Measurements from ENCODE around the gene AUTS2.

The AUTS2 gene

GRCh38 chr7:70376561-70377031 lies 778.3 kb downstream of the AUTS2 start:
- no peak for DNase-seq

DNA sequence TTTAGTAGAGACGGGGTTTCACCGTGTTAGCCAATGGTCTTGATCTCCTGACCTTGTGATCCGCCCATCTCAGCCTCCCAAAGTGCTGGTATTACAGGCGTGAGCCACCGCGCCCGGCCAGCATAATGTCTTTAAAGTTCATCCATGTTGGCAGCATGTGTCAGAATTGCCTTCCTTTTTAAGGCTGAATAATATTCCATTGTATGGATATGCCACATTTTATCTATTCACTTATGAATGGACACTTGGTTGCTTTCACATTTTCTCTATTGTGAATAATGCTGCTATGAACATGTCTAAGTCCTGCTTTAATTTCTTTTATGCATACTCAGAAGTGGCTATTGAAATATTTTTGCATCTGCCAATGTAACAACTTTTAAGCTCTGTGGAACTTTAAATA lies 779.7 kb downstream of the AUTS2 start:
- no peak for DNase-seq

- DNase-seq: no peak
Measured at GRCh38 chr7:70379210-70379609, 780.9 kb downstream of the AUTS2 start.

GRCh38 chr7:70380421-70381015 lies 782.2 kb downstream of the AUTS2 start:
- DNase-seq: no peak

GRCh38 chr7:70383066-70383782 lies 784.9 kb downstream of the AUTS2 start:
- DNase-seq: no peak

GRCh38 chr7:70384024-70384423 lies 785.7 kb downstream of the AUTS2 start:
- no peak for DNase-seq

DNA sequence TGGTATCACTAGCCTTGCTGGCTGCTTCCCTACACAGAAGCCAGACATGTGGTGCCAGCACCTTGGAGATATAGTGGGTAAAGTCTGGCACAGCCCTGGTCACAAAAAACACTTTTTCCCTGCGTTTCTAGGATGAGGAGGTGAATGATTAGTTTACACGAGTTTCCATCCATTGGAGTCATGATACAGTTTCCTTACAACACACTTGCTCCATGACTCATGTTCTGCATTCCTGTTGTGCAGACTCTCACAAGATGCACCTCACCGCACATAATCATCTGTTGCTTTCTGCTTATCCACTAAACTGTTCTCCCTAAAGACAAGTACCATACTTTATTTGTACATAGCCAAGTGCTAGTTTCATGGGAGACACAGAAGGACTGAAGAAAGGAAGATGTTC lies 786.6 kb downstream of the AUTS2 start:
- no peak for DNase-seq

GRCh38 chr7:70387217-70387616 lies 788.9 kb downstream of the AUTS2 start:
- no peak for DNase-seq

GRCh38 chr7:70389531-70390151 lies 791.4 kb downstream of the AUTS2 start:
- DNase-seq: no peak

- no peak for DNase-seq
Measured at GRCh38 chr7:70390251-70390650, 792.0 kb downstream of the AUTS2 start.

DNA sequence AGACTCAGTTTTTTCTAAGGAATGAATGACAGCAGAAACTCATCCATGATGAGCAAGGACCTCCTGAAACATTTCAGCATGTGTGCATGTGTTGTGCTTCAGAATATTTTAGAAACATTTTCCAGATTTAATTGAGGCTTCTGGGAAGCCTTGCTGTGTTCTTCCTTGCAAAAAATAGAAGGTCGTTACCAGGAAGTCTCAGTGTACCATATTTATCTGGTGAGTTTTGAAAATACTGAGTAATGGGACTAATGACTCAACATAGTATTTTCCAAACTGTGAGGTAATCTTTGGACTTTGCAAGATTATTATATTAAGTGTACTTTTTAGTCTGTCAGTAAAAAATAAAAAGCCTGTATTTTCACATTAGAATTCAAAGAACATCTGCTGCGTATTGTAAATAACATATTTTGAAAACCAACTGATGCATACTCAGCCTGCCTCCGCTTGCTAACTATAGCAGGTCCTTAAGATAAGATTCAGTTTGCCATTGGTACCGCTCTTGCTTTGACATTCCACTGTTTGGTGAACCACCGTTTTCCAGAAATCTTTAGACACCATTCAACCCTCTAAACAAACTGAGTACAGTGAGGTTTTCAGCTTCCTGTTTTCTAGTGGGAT lies 794.1 kb downstream of the AUTS2 start:
- DNase-seq: no peak

- no peak for DNase-seq
Measured at GRCh38 chr7:70392877-70393435, 794.7 kb downstream of the AUTS2 start.

GRCh38 chr7:70393956-70394355 lies 795.7 kb downstream of the AUTS2 start:
- DNase-seq: no peak

- no peak for DNase-seq
Measured at GRCh38 chr7:70400829-70401380, 802.6 kb downstream of the AUTS2 start.

DNA sequence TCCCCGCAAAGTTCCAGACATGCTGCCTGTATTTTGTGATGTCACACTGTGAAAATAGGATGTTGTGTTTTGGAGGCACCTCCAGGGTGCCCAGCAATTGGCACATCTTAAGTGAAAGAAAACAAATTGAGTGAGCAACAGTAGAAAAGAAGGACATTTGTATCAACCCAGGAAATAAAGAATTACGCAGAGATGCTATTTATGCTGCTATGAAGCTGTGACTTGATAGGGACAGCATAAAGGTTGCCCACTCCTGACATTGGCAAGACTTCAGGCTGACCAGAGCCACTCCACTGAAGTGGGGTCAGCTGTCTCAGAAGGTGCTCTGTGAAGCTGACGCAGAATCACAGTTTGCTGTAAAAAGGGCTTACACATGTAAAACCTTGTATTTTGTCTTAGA lies 803.8 kb downstream of the AUTS2 start:
- DNase-seq: no peak

- DNase-seq: no peak
Measured at GRCh38 chr7:70405241-70405640, 807.0 kb downstream of the AUTS2 start.

DNA sequence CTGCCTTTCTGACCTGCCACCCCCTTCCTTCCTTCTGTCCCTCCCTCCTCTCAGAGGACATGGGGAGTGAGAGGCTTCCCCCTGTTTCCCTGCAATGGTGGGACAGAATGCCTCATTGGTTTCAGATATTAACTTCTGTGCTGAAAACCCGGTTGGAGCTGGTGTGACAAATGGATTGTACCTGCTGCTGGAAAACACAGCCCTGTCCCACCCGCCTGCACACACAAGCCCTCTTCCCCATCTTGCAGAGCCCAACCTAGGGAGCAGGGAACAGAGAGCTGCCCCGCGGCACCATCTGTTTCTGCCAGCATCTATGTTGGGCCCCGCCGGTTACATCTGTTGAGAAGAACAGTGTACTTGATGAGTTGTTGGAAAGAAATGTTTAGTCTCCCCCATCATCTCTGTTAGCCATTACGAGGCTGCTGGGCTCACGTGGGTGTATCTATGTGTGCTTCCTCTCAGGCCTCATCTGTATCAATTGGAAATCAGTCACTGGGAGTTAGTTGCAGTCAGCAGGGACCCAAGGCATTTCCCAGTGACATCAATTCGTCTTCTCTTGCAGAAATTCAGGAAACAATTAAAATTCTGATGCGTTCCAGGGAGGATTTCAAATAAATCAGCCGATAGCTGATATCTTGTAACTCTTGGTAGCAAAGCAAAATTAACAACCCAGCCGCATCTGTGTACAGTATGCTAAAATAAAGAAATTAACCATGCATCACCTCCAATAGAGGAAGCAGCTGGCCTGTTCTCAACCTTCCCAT lies 808.1 kb downstream of the AUTS2 start:
- no peak for DNase-seq

- no peak for DNase-seq
Measured at GRCh38 chr7:70406950-70407209, 808.6 kb downstream of the AUTS2 start.

DNA sequence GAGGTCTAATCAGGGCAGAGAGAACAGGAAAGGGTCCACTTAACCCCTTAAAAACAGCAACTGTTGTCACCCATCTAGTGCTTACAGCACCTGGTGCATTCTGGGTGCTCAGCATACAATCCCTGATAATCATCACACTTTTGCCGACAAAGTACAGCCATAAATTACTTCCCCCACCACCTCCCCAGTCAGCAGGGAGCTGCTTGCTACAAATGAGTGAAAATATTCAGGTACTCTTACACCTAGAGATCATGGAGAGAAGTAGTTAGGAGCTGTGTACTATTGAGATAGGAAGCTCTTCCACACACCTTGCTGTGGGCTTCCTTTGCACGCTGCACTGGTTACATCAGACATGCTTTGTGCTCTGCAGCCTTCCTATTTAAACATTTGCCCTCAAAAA lies 810.2 kb downstream of the AUTS2 start:
- no peak for DNase-seq

DNA sequence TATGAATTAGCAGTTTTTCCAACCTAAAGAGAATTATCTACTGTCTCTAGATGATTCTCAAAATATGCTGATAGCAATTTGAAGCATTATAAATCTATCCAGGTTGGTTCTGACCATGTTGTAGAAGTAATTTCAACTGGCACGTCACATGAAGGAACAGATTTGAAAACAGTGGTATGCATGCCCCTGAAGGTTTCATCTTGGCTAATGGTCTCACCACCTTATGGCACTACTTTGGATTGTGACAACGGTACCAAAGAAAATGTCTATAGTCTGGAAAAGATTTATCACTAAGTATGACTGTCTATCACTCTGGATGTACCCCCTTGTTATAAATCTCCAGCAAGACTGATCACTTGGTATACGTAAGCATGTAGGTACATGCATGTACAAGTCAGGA lies 810.6 kb downstream of the AUTS2 start:
- no peak for DNase-seq

DNA sequence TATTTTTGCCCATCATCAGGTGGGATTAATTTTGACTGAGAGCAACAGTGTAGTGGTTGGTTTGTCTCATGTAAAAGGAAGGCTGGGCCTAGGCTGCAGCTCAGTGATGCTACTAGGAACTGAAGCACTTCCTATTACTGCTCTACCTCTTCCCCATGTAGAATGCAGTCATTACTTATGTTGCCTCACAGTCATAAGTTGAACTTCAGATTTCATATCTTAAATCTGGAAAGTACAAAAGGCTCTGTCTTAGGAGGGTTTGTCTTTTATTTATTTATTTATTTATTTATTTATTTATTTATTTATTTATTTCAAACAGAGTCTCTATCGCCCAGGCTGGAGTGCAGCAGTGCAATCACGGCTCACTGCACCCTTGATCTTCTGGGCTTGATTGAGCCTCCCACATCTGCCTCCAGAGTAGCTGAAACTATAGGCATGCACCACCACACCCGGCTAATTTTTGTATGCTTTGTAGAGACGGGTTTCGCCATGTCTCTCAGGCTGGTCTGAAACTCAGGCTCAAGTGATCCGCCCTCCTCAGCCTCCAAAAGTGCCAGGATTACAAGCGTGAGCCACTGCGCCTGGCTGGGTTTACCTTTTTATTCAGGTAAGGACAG lies 812.0 kb downstream of the AUTS2 start:
- no peak for DNase-seq

DNA sequence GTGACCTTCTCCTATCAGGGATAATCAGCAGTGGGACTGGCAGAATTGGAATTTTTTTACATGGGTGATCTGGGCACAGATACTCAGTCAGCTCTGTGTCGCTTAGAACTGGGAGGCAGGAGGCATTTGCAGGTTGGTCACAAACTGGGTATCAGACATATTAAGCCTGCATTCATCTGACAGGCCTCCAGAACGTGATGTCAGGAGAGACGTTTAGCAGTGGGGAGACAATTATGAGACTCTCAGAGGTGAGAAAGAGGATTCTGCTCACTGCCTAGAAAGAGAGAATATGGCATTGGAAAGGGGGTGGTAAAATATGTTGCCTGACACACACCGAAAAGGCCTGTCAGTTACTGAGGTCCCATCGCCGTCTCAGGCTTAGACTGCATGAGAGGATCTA lies 816.1 kb downstream of the AUTS2 start:
- no peak for DNase-seq
